Spleen (tissue), 11 donors: Measurements from ENCODE around the gene MYL11. TPM values are rescaled to one million over a fixed set of nuclear protein-coding genes. Genes with fewer than 3 reads are reported as not detected.

ENCODE experiments used
- DNase-seq: peaks from one replicate; pipeline ENCODE4 v3.0.0-alpha.2; 2020
- H3K27ac ChIP-seq, 8 donors: fragments of 200-600 bp; sonication (generic) in 7 of 8; 1 replicate in 4 of 8; 2 replicates in 4 of 8; pipeline versions ENCODE4 v1.5.0 to v1.8.0; 2016 to 2021; ENCODE audit warnings: inconsistent platforms in 4 of 8, mild to moderate bottlenecking in 4 of 8, moderate library complexity in 1 of 8
- H3K27me3 ChIP-seq, 7 donors: fragments of 200-600 bp; sonication (generic) in 6 of 7; replicated peaks in 1 of 7; 1 replicate in 4 of 7; 2 replicates in 3 of 7; pipeline versions ENCODE4 v1.5.0 to v1.8.0; 2016 to 2021; ENCODE audit warnings: inconsistent platforms in 3 of 7, mild to moderate bottlenecking in 1 of 7
- H3K36me3 ChIP-seq, 6 donors: fragments of 200-600 bp; sonication (generic) in 5 of 6; 1 replicate in 4 of 6; 2 replicates in 2 of 6; pipeline versions ENCODE4 v1.5.0 to v1.8.0; 2016 to 2021; ENCODE audit warnings: inconsistent platforms in 2 of 6
- H3K4me1 ChIP-seq, 6 donors: fragments of 200-600 bp; sonication (generic) in 5 of 6; 1 replicate in 3 of 6; 2 replicates in 3 of 6; pipeline versions ENCODE4 v1.5.0 to v1.8.0; 2016 to 2021; ENCODE audit warnings: inconsistent platforms in 3 of 6
- H3K4me3 ChIP-seq, 8 donors: fragments of 200-600 bp; sonication (generic) in 7 of 8; 1 replicate in 4 of 8; 2 replicates in 4 of 8; pipeline versions ENCODE4 v1.5.0 to v1.8.0; 2016 to 2021; ENCODE audit warnings: inconsistent platforms in 4 of 8, mild to moderate bottlenecking in 4 of 8, moderate library complexity in 2 of 8
- H3K9me3 ChIP-seq, 8 donors: fragments of 200-600 bp; sonication (generic) in 7 of 8; 1 replicate in 4 of 8; 2 replicates in 4 of 8; pipeline versions ENCODE4 v1.5.0 to v1.8.0; 2016 to 2021; ENCODE audit warnings: inconsistent platforms in 4 of 8
- CTCF ChIP-seq, 11 experiments: fragments of 200-600 bp in 7 of 11; fragments of 450-650 bp in 4 of 11; sonication (generic) in 4 of 11; IDR thresholded peaks in 8 of 11; conservative IDR thresholded peaks in 3 of 11; 1 replicate in 7 of 11; 2 replicates in 4 of 11; pipeline versions ENCODE4 v1.4.0 to v1.8.0; 2016 to 2021; ENCODE audit warnings: antibody characterized with exemption in 11 of 11, inconsistent platforms in 4 of 11, mild to moderate bottlenecking in 1 of 11
- POLR2A ChIP-seq, 3 donors: fragments of 450-650 bp; IDR thresholded peaks; one replicate each; pipeline ENCODE4 v1.5.1; 2017; ENCODE audit warnings: antibody characterized with exemption in 3 of 3, mild to moderate bottlenecking in 1 of 3
- POLR2AphosphoS5 ChIP-seq, 3 donors: sonication (generic); formaldehyde crosslinking; IDR thresholded peaks; one replicate each; pipeline ENCODE4 v1.5.1; 2017; ENCODE audit warnings: antibody characterized with exemption in 3 of 3
- WGBS, 5 donors: extraction: QIAGEN DNeasy Blood & Tissue Kit in 3 of 5; methylation state at CpG; one replicate each; pipeline versions ENCODE4 v1.1.5 to v1.1.7; 2013 to 2018; 5-methylcytosine and 5-hydroxymethylcytosine counted together
- intact Hi-C: fragments of 100-400 bp; cut with DNase I; formaldehyde crosslinking; loops from one replicate; pipeline ENCODE4 v1.15.0; 2023; ENCODE audit warnings: low total_unique reads
- polyA plus RNA-seq, 3 donors: library from polyadenylated mRNA; stranded (reverse); fragments of 200-250 nt; gene quantifications; one replicate each; pipeline ENCODE4 v1.2.1, GENCODE V29; 2013
- total RNA-seq, 7 donors: library from RNA; depleted of rRNA in 3 of 7; stranded (reverse); fragments of >200 nt in 3 of 7; fragmentation: NEBNext Ultra II Directional in 4 of 7; extraction: Animal tissue kit (Norgen Biotek cat#: 25700) in 4 of 7; gene quantifications; one replicate each; pipeline versions ENCODE4 v1.1.0 to v1.2.1, GENCODE V29; 2016 to 2021
- donor health status: healthy with polysubstance abuse.
- donor health status: DM: no; HTN: no; CAD: no; lungs with moderate emphysema.
- donor health status: DM: no; HTN: no; CAD: no.
- donor health status: Bipolar disorder and iron deficiency.
- donor health status: healthy.
- donor health status: DM: no; HTN: no; CAD: no.
- donor health status: DM: yes; HTN: yes; CAD: no.

Gene MYL11
- total and polyA plus RNA-seq, 10 donors, result 1.4 to 4.3 (median 2.8) TPM; not detected in 6

GRCh38 chr16:30380803-30381208, 6.2 kb downstream of the MYL11 start:
- H3K4me1 ChIP-seq, result peaks cover 23 to 81% (median 52%) of the 10 kb centered on the region in 6 donors
- peak overlapping the region in 1 of 8 donors; percentile 75 for H3K4me3 ChIP-seq
- no peaks in the 10 kb centered on the region for H3K27me3 ChIP-seq
- H3K27ac ChIP-seq, result peak overlapping the region in 6 of 8 donors; percentile 70 to 100 (median 84)
- TF ChIP-seq POLR2AphosphoS5 (IDR thresholded peaks at IDR 0.05), result no peak
- no peak for TF ChIP-seq CTCF (IDR thresholded peaks at IDR 0.05 in 8 of 11, conservative IDR thresholded peaks at IDR 0.05 in 3 of 11)
- TF ChIP-seq POLR2A (IDR thresholded peaks at IDR 0.05), result no peak
- WGBS, 5 donors, result 74 to 86% (median 80%) methylated on average over 5 to 6 of the region's 6 CpGs
- intact Hi-C loops, result no loop called here
- H3K9me3 ChIP-seq, result no peaks in the 10 kb centered on the region
- peaks cover 0 to 11% (median 0%) of the 10 kb centered on the region in 6 donors for H3K36me3 ChIP-seq
- DNase-seq, result no peak

GRCh38 chr16:30381291-30382041, 6.9 kb downstream of the MYL11 start:
- no peak for TF ChIP-seq POLR2AphosphoS5 (IDR thresholded peaks at IDR 0.05)
- TF ChIP-seq CTCF (IDR thresholded peaks at IDR 0.05 in 8 of 11, conservative IDR thresholded peaks at IDR 0.05 in 3 of 11), result no peak
- TF ChIP-seq POLR2A (IDR thresholded peaks at IDR 0.05), result no peak
- Histone ChIP-seq H3K36me3 (peaks cover 0 to 11% (median 0%) of the 10 kb centered on the region in 6 donors), H3K27ac (peak overlapping the region; percentile 55 to 100 (median 78)), H3K4me3 (peak overlapping the region; percentile 24 to 75 (median 45)), H3K27me3 (no peaks in the 10 kb centered on the region), H3K9me3 (no peaks in the 10 kb centered on the region), H3K4me1 (peaks cover 23 to 77% (median 52%) of the 10 kb centered on the region in 6 donors)
- 70 to 79% (median 72%) methylated on average over 10 to 13 of the region's 13 CpGs for WGBS, 5 donors
- intact Hi-C loops, result no loop called here
- no peak for DNase-seq

GRCh38 chr16:30382111-30382881, 7.7 kb downstream of the MYL11 start, which contains the start of gene SEPTIN1:
SEPTIN1 (minus strand) TSS chr16:30382561; CDS start chr16:30382542, 19 bp downstream.
- peaks cover 0 to 11% (median 0%) of the 10 kb centered on the region in 6 donors for H3K36me3 ChIP-seq
- H3K4me1 ChIP-seq, result peaks cover 17 to 69% (median 44%) of the 10 kb centered on the region in 6 donors
- H3K4me3 ChIP-seq, result peak within 1 kb of the TSS; percentile 24 to 75 (median 45)
- WGBS, 5 donors, result 21 to 31% (median 24%) methylated on average over 9 to 12 of the region's 12 CpGs
- H3K27me3 ChIP-seq, result no peaks in the 10 kb centered on the region
- DNase-seq, result peak; percentile 94
- intact Hi-C loops, result no loop called here
- no peaks in the 10 kb centered on the region for H3K9me3 ChIP-seq
- peak within 1 kb of the TSS; percentile 55 to 100 (median 78) for H3K27ac ChIP-seq
- no peak for TF ChIP-seq CTCF (IDR thresholded peaks at IDR 0.05 in 8 of 11, conservative IDR thresholded peaks at IDR 0.05 in 3 of 11)
- TF ChIP-seq POLR2AphosphoS5 (IDR thresholded peaks at IDR 0.05), result peak; percentile 79 to 84 (median 84)
